ENCODE data around the gene ZG16B.

Gene ZG16B

GRCh38 chr16:2786826-2787151 lies 43.3 kb upstream of the ZG16B start:
- no peaks in the 10 kb centered on the region for H3K9me3 ChIP-seq (replicated peaks in 1 of 11)
- H3K36me3 ChIP-seq = no peaks in the 10 kb centered on the region
- peaks cover 21 to 33% (median 28%) of the 10 kb centered on the region in 11 experiments for H3K27me3 ChIP-seq
- no peak for TF ChIP-seq Cebpa-rat (IDR thresholded peaks at IDR 0.05)
- peaks cover 0 to 8% (median 5%) of the 10 kb centered on the region in 10 experiments; a peak in 9 of 20 replicates for H3K4me1 ChIP-seq
- 0 out of 22 replicates have a peak, but pooled peaks cover 0 to 2% (median 0%) of the 10 kb centered on the region in 11 experiments for H4K20me1 ChIP-seq
- no peak overlapping the region for H3K4me3 ChIP-seq
- H3K4me2 ChIP-seq = no peak overlapping the region
- H3K27ac ChIP-seq = no peak overlapping the region
- no peak overlapping the region for H3K9ac ChIP-seq

GRCh38 chr16:2787406-2787805 lies 42.7 kb upstream of the ZG16B start, which contains the start of gene PRSS33:
PRSS33 (minus strand) TSS chr16:2787560; CDS start chr16:2786547, 1,013 bp downstream.
- H3K27me3 ChIP-seq = peaks cover 21 to 33% (median 28%) of the 10 kb centered on the region in 11 experiments
- H3K27ac ChIP-seq = no peak within 1 kb of the TSS
- no peak for TF ChIP-seq Cebpa-rat (IDR thresholded peaks at IDR 0.05)
- H4K20me1 ChIP-seq = 0 out of 22 replicates have a peak, but pooled peaks cover 0 to 2% (median 0%) of the 10 kb centered on the region in 11 experiments
- no peaks in the 10 kb centered on the region for H3K9me3 ChIP-seq (replicated peaks in 1 of 11)
- no peak within 1 kb of the TSS for H3K4me2 ChIP-seq
- H3K36me3 ChIP-seq = no peaks in the 10 kb centered on the region
- H3K4me1 ChIP-seq = peaks cover 0 to 8% (median 5%) of the 10 kb centered on the region in 10 experiments; a peak in 9 of 20 replicates
- no peak within 1 kb of the TSS for H3K9ac ChIP-seq
- no peak within 1 kb of the TSS for H3K4me3 ChIP-seq

- Histone ChIP-seq H3K27me3 (peaks cover 21 to 33% (median 28%) of the 10 kb centered on the region in 11 experiments), H3K9me3 (replicated peaks in 1 of 11) (no peaks in the 10 kb centered on the region), H3K4me1 (peaks cover 0 to 8% (median 6%) of the 10 kb centered on the region in 10 experiments; a peak in 11 of 20 replicates), H4K20me1 (0 out of 22 replicates have a peak, but pooled peaks cover 0 to 2% (median 0%) of the 10 kb centered on the region in 11 experiments), H3K4me3 (no peak overlapping the region), H3K4me2 (no peak overlapping the region), H3K9ac (no peak overlapping the region), H3K36me3 (no peaks in the 10 kb centered on the region), H3K27ac (no peak overlapping the region)
- TF ChIP-seq Cebpa-rat (IDR thresholded peaks at IDR 0.05) = no peak
Observed at GRCh38 chr16:2787961-2788360, 42.1 kb upstream of the ZG16B start.

GRCh38 chr16:2790631-2791030 lies 39.5 kb upstream of the ZG16B start:
- Histone ChIP-seq H3K9ac (no peak overlapping the region), H3K36me3 (no peaks in the 10 kb centered on the region), H3K27me3 (peaks cover 9 to 14% (median 10%) of the 10 kb centered on the region in 11 experiments), H4K20me1 (0 out of 22 replicates have a peak, but pooled peaks cover 0 to 2% (median 0%) of the 10 kb centered on the region in 11 experiments), H3K4me1 (peaks cover 0 to 26% (median 3%) of the 10 kb centered on the region in 10 experiments; a peak in 12 of 20 replicates), H3K4me2 (no peak overlapping the region), H3K9me3 (replicated peaks in 1 of 11) (no peaks in the 10 kb centered on the region), H3K4me3 (no peak overlapping the region), H3K27ac (no peak overlapping the region)
- no peak for TF ChIP-seq Cebpa-rat (IDR thresholded peaks at IDR 0.05)

GRCh38 chr16:2791174-2791573 lies 38.9 kb upstream of the ZG16B start:
- Histone ChIP-seq H3K9ac (no peak overlapping the region), H3K36me3 (no peaks in the 10 kb centered on the region), H4K20me1 (no peaks in the 10 kb centered on the region), H3K9me3 (replicated peaks in 1 of 11) (no peaks in the 10 kb centered on the region), H3K4me1 (peaks cover 0 to 31% (median 3%) of the 10 kb centered on the region in 10 experiments; a peak in 12 of 20 replicates), H3K27me3 (peaks cover 3 to 9% (median 5%) of the 10 kb centered on the region in 11 experiments; a peak in 21 of 22 replicates), H3K4me3 (no peak overlapping the region), H3K27ac (no peak overlapping the region), H3K4me2 (no peak overlapping the region)
- no peak for TF ChIP-seq Cebpa-rat (IDR thresholded peaks at IDR 0.05)

- no peak overlapping the region for H3K4me2 ChIP-seq
- peaks cover 0 to 33% (median 1%) of the 10 kb centered on the region in 10 experiments; a peak in 11 of 20 replicates for H3K4me1 ChIP-seq
- no peak overlapping the region; a peak in 1 of 22 replicates for H3K27ac ChIP-seq
- H3K4me3 ChIP-seq = no peak overlapping the region
- H3K36me3 ChIP-seq = no peaks in the 10 kb centered on the region
- H4K20me1 ChIP-seq = no peaks in the 10 kb centered on the region
- no peak for TF ChIP-seq Cebpa-rat (IDR thresholded peaks at IDR 0.05)
- H3K9ac ChIP-seq = no peak overlapping the region
- peaks cover 0 to 2% (median 0%) of the 10 kb centered on the region in 11 experiments; a peak in 2 of 22 replicates for H3K27me3 ChIP-seq
- peaks cover 0 to 5% (median 0%) of the 10 kb centered on the region in 11 experiments; a peak in 1 of 22 replicates for H3K9me3 ChIP-seq (replicated peaks in 1 of 11)
Observed at GRCh38 chr16:2792940-2793339, 37.2 kb upstream of the ZG16B start.

GRCh38 chr16:2795395-2796143 lies 34.5 kb upstream of the ZG16B start:
- Histone ChIP-seq H4K20me1 (no peaks in the 10 kb centered on the region), H3K4me2 (peak overlapping the region in 3 of 11 experiments; percentile 8 to 40 (median 25); a peak in 5 of 22 replicates), H3K9ac (no peak overlapping the region), H3K27ac (peak overlapping the region in 2 of 11 experiments; percentile 27 to 49; a peak in 3 of 22 replicates), H3K4me3 (no peak overlapping the region), H3K27me3 (no peaks in the 10 kb centered on the region), H3K4me1 (peaks cover 0 to 33% (median 0%) of the 10 kb centered on the region in 10 experiments; a peak in 10 of 20 replicates), H3K9me3 (replicated peaks in 1 of 11) (peaks cover 0 to 5% (median 0%) of the 10 kb centered on the region in 11 experiments; a peak in 1 of 22 replicates), H3K36me3 (no peaks in the 10 kb centered on the region)
- TF ChIP-seq Cebpa-rat (IDR thresholded peaks at IDR 0.05) = no peak

- peaks cover 0 to 23% (median 0%) of the 10 kb centered on the region in 10 experiments; a peak in 9 of 20 replicates for H3K4me1 ChIP-seq
- no peaks in the 10 kb centered on the region for H4K20me1 ChIP-seq
- no peaks in the 10 kb centered on the region for H3K36me3 ChIP-seq
- no peak overlapping the region for H3K9ac ChIP-seq
- H3K9me3 ChIP-seq (replicated peaks in 1 of 11) = peaks cover 2 to 12% (median 8%) of the 10 kb centered on the region in 11 experiments; a peak in 19 of 22 replicates
- no peaks in the 10 kb centered on the region for H3K27me3 ChIP-seq
- no peak overlapping the region for H3K4me3 ChIP-seq
- TF ChIP-seq Cebpa-rat (IDR thresholded peaks at IDR 0.05) = no peak
- no peak overlapping the region for H3K27ac ChIP-seq
- no peak overlapping the region for H3K4me2 ChIP-seq
Observed at GRCh38 chr16:2798723-2799204, 31.3 kb upstream of the ZG16B start.

GRCh38 chr16:2799205-2799858 lies 30.8 kb upstream of the ZG16B start:
- Histone ChIP-seq H3K9ac (no peak overlapping the region), H3K36me3 (no peaks in the 10 kb centered on the region; a peak in 1 of 22 replicates), H3K4me3 (no peak overlapping the region), H3K4me2 (peak overlapping the region in 1 of 11 experiments; percentile 1; a peak in 1 of 22 replicates), H3K27ac (no peak overlapping the region), H3K4me1 (peaks cover 0 to 18% (median 0%) of the 10 kb centered on the region in 10 experiments; a peak in 8 of 20 replicates), H4K20me1 (no peaks in the 10 kb centered on the region), H3K9me3 (replicated peaks in 1 of 11) (peaks cover 8 to 18% (median 13%) of the 10 kb centered on the region in 11 experiments), H3K27me3 (no peaks in the 10 kb centered on the region)
- TF ChIP-seq Cebpa-rat (IDR thresholded peaks at IDR 0.05) = no peak
